CD14-positive monocyte (primary cell): ENCODE data around the gene PTPRE. TPM values are rescaled to one million over a fixed set of nuclear protein-coding genes. Genes with fewer than 3 reads are reported as not detected.

ENCODE experiments used
- DNase-seq, 3 donors: peaks; one replicate each; pipeline ENCODE4 v3.0.0-alpha.2; 2011 to 2022
- H2AFZ ChIP-seq: 2 replicates; pipeline ENCODE4 v1.6.0; 2012; ENCODE audit warnings: mild to moderate bottlenecking, low read depth, low read length, inconsistent platforms; ENCODE audit not compliant: insufficient read depth, poor library complexity, severe bottlenecking
- H3K27ac ChIP-seq, 2 donors: 1 replicate in 1 of 2; 2 replicates in 1 of 2; pipeline ENCODE4 v1.5.1; 2012 to 2013; ENCODE audit warnings: low read length in 2 of 2, control low read depth in 1 of 2, inconsistent platforms in 1 of 2, low read depth in 1 of 2, mild to moderate bottlenecking in 1 of 2
- H3K27me3 ChIP-seq, 2 donors: one replicate each; pipeline versions ENCODE4 v1.6.0 to v1.6.1; 2011 to 2013; ENCODE audit warnings: low read length in 2 of 2; ENCODE audit not compliant: control insufficient read depth in 2 of 2, insufficient read depth in 2 of 2
- H3K36me3 ChIP-seq, 2 donors: replicated peaks in 1 of 2; 1 replicate in 1 of 2; 2 replicates in 1 of 2; pipeline versions ENCODE4 v1.5.1 to v1.6.1; 2012 to 2013; ENCODE audit warnings: low read length in 2 of 2, control low read depth in 1 of 2, inconsistent platforms in 1 of 2, mild to moderate bottlenecking in 1 of 2; ENCODE audit not compliant: insufficient read depth in 2 of 2, control insufficient read depth in 1 of 2
- H3K4me1 ChIP-seq, 2 donors: 1 replicate in 1 of 2; 2 replicates in 1 of 2; pipeline versions ENCODE4 v1.5.1 to v1.6.1; 2012 to 2013; ENCODE audit warnings: low read length in 2 of 2, control low read depth in 1 of 2, inconsistent platforms in 1 of 2, mild to moderate bottlenecking in 1 of 2, moderate library complexity in 1 of 2; ENCODE audit not compliant: insufficient read depth in 2 of 2, control insufficient read depth in 1 of 2
- H3K4me2 ChIP-seq: replicated peaks from 2 replicates; pipeline ENCODE3; 2012; ENCODE audit warnings: low read length, moderate library complexity, mild to moderate bottlenecking; ENCODE audit not compliant: poor library complexity, severe bottlenecking; ENCODE audit errors: extremely low read depth
- H3K4me3 ChIP-seq, 3 experiments: fragments of 200-600 bp in 1 of 3; sonication (generic) in 1 of 3; replicated peaks in 1 of 3; 1 replicate in 2 of 3; 2 replicates in 1 of 3; pipeline ENCODE4 v1.5.1; 2011 to 2013; ENCODE audit warnings: low read length in 3 of 3, mild to moderate bottlenecking in 3 of 3, control low read depth in 2 of 3, low read depth in 2 of 3, inconsistent platforms in 1 of 3, moderate library complexity in 1 of 3
- H3K79me2 ChIP-seq: 2 replicates; pipeline ENCODE4 v1.6.0; 2012; ENCODE audit warnings: mild to moderate bottlenecking, control low read depth, inconsistent platforms, low read length, moderate library complexity; ENCODE audit not compliant: insufficient read depth
- H3K9ac ChIP-seq: 2 replicates; pipeline ENCODE4 v1.6.0; 2017; ENCODE audit warnings: low read length, mild to moderate bottlenecking; ENCODE audit not compliant: insufficient read depth, poor library complexity, severe bottlenecking
- H3K9me3 ChIP-seq, 2 donors: replicated peaks in 1 of 2; 1 replicate in 1 of 2; 2 replicates in 1 of 2; pipeline versions ENCODE4 v1.5.1 to v1.6.1; 2012 to 2013; ENCODE audit warnings: low read length in 2 of 2, control low read depth in 1 of 2; ENCODE audit not compliant: control insufficient read depth in 1 of 2, insufficient read depth in 1 of 2
- H4K20me1 ChIP-seq: 2 replicates; pipeline ENCODE4 v1.6.0; 2012; ENCODE audit warnings: mild to moderate bottlenecking, low read length, control low read depth, moderate library complexity; ENCODE audit not compliant: insufficient read depth
- H3K27ac Mint-ChIP-seq, 7 donors: one replicate each; pipeline ENCODE4 v1.8.0; 2020; ENCODE audit warnings: mild to moderate bottlenecking in 7 of 7, mixed read lengths in 7 of 7, moderate library complexity in 6 of 7, inconsistent platforms in 2 of 7
- H3K27me3 Mint-ChIP-seq, 3 donors: one replicate each; pipeline ENCODE4 v1.8.0; 2021 to 2022; ENCODE audit warnings: low read depth in 3 of 3, mild to moderate bottlenecking in 3 of 3, mixed read lengths in 3 of 3, moderate library complexity in 3 of 3, inconsistent platforms in 1 of 3
- H3K36me3 Mint-ChIP-seq, 2 donors: one replicate each; pipeline ENCODE4 v1.8.0; 2020; ENCODE audit warnings: mixed read lengths in 2 of 2, inconsistent platforms in 1 of 2, mild to moderate bottlenecking in 1 of 2
- H3K4me1 Mint-ChIP-seq: one replicate; pipeline ENCODE4 v1.8.0; 2020; ENCODE audit warnings: mild to moderate bottlenecking, mixed read lengths
- H3K4me3 Mint-ChIP-seq, 2 donors: one replicate each; pipeline ENCODE4 v1.8.0; 2020; ENCODE audit warnings: mild to moderate bottlenecking in 2 of 2, mixed read lengths in 2 of 2, moderate library complexity in 1 of 2
- H3K9me3 Mint-ChIP-seq, 7 donors: one replicate each; pipeline ENCODE4 v1.8.0; 2020 to 2022; ENCODE audit warnings: mixed read lengths in 7 of 7, mild to moderate bottlenecking in 6 of 7, moderate library complexity in 6 of 7, inconsistent platforms in 2 of 7
- WGBS: methylation state at CpG from one replicate; pipeline ENCODE4 v1.1.5; 2013; ENCODE audit warnings: missing lambda C conversion rate; ENCODE audit not compliant: insufficient coverage; 5-methylcytosine and 5-hydroxymethylcytosine counted together
- intact Hi-C, 2 donors: fragments of 100-400 bp; cut with micrococcal nuclease; formaldehyde crosslinking; loops; one replicate each; pipeline versions ENCODE4 v1.15.0 to v1.15.1; 2023
- polyA plus RNA-seq, 3 donors: library from polyadenylated mRNA; depleted of rRNA in 1 of 3; unstranded in 2 of 3; stranded (reverse) in 1 of 3; fragments of 300-500 nt in 2 of 3; fragments of >200 nt in 1 of 3; fragmentation: Illumina TruSeq in 2 of 3; gene quantifications; 1 replicate in 2 of 3; 2 replicates in 1 of 3; pipeline ENCODE4 v1.2.3, GENCODE V29; 2012 to 2021
- TF ChIP-seq, protein P1 (sequence below): fragments of 200-600 bp; IDR thresholded peaks from one replicate; pipeline ENCODE4 v1.8.0; 2022; ENCODE audit warnings: antibody characterized with exemption, mild to moderate bottlenecking

Gene PTPRE
- polyA plus RNA-seq, 3 donors: 95.2 to 271 (median 125) TPM

GRCh38 chr10:127921753-127922145 is 14.8 kb downstream of the PTPRE start:
- peaks cover 99% of the 10 kb centered on the region for H3K4me1 Mint-ChIP-seq
- peak overlapping the region; percentile 87 to 96 (median 95) for H3K27ac Mint-ChIP-seq
- H3K27ac ChIP-seq: peak overlapping the region; percentile 76 to 91

DNA sequence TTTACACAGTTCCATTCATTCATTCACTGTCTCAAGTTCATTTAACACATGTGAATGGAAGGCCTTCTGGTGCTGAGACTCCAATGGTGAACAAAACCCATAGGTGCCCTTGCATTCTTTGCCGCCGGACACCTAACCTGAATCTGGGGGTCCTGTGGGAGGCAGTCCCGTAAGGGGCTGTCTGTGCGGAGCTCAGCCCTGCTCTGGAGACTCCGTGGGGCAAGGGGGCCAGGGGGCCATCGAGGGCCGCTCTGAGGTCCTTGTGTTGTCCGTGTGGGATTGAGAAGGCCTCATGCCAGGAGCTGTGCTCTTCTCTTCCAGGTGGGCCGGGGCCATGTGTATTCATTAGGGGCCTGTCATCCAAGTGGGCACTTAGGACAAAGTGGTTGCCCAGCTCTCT is 15.3 kb downstream of the PTPRE start:
- H3K36me3 Mint-ChIP-seq: peaks cover 5 to 17% of the 10 kb centered on the region in 2 donors
- peaks cover 0 to 1% (median 0%) of the 10 kb centered on the region in 3 donors for H3K27me3 Mint-ChIP-seq
- TF ChIP-seq, protein P1, sequence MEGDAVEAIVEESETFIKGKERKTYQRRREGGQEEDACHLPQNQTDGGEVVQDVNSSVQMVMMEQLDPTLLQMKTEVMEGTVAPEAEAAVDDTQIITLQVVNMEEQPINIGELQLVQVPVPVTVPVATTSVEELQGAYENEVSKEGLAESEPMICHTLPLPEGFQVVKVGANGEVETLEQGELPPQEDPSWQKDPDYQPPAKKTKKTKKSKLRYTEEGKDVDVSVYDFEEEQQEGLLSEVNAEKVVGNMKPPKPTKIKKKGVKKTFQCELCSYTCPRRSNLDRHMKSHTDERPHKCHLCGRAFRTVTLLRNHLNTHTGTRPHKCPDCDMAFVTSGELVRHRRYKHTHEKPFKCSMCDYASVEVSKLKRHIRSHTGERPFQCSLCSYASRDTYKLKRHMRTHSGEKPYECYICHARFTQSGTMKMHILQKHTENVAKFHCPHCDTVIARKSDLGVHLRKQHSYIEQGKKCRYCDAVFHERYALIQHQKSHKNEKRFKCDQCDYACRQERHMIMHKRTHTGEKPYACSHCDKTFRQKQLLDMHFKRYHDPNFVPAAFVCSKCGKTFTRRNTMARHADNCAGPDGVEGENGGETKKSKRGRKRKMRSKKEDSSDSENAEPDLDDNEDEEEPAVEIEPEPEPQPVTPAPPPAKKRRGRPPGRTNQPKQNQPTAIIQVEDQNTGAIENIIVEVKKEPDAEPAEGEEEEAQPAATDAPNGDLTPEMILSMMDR: no peak
- Histone ChIP-seq H4K20me1 (peaks cover 6% of the 10 kb centered on the region), H3K27me3 (no peaks in the 10 kb centered on the region), H3K36me3 (no peaks in the 10 kb centered on the region), H3K9ac (peak overlapping the region; percentile 41), H3K4me1 (peaks cover 100% of the 10 kb centered on the region in 2 donors), H2AFZ (no peak overlapping the region), H3K4me3 (peak overlapping the region in 1 of 3 experiments; percentile 67), H3K4me2 (peak overlapping the region; percentile 71), H3K9me3 (no peaks in the 10 kb centered on the region), H3K27ac (peak overlapping the region; percentile 76 to 91), H3K79me2 (peaks cover 90% of the 10 kb centered on the region)
- intact Hi-C loops: loop anchor here in 1 of 2 donors (5.0 kb wide), 1 partner anchor 70 kb away; no protein-coding TSS in a partner anchor
- 94% methylated on average over 8 of the region's 9 CpGs for WGBS
- peaks cover 99% of the 10 kb centered on the region for H3K4me1 Mint-ChIP-seq
- peak overlapping the region; percentile 87 to 96 (median 95) for H3K27ac Mint-ChIP-seq
- H3K9me3 Mint-ChIP-seq: peaks cover 0 to 2% (median 0%) of the 10 kb centered on the region in 7 donors
- H3K4me3 Mint-ChIP-seq: peak overlapping the region; percentile 34 to 57
- no peak for DNase-seq

More at GRCh38 chr10:127921753-127922145, 14.8 kb downstream of the PTPRE start:
- Histone ChIP-seq H4K20me1 (peaks cover 7% of the 10 kb centered on the region), H3K27me3 (no peaks in the 10 kb centered on the region), H3K79me2 (peaks cover 90% of the 10 kb centered on the region), H3K4me2 (peak overlapping the region; percentile 71), H3K9ac (peak overlapping the region; percentile 41), H3K4me1 (peaks cover 100% of the 10 kb centered on the region in 2 donors), H2AFZ (peak overlapping the region; percentile 32), H3K9me3 (peaks cover under 1 to 2% of the 10 kb centered on the region in 2 donors), H3K4me3 (peak overlapping the region in 1 of 3 experiments; percentile 67), H3K36me3 (no peaks in the 10 kb centered on the region)
- Mint-ChIP-seq H3K36me3 (peaks cover 7 to 22% of the 10 kb centered on the region in 2 donors), H3K4me3 (peak overlapping the region; percentile 47 to 71), H3K9me3 (peaks cover 0 to 3% (median 0%) of the 10 kb centered on the region in 7 donors), H3K27me3 (peaks cover 0 to 2% (median 0%) of the 10 kb centered on the region in 3 donors)
- intact Hi-C loops: loop anchor here in 1 of 2 donors (5.0 kb wide), 1 partner anchor 71 kb away; no protein-coding TSS in a partner anchor
- DNase-seq: peak; percentile 66 to 87 (median 80)
- TF ChIP-seq, protein P1: no peak
- WGBS: 0% methylated on average over 2 of the region's 2 CpGs
